Vagina (tissue), 2 donors: Measurements from ENCODE around the gene ACBD3. TPM values are rescaled to one million over a fixed set of nuclear protein-coding genes. Genes with fewer than 3 reads are reported as not detected.

ENCODE experiments used
- DNase-seq, 2 donors: peaks; one replicate each; pipeline ENCODE4 v3.0.0-alpha.2; 2017; ENCODE audit errors: extremely low spot score in 2 of 2
- H3K27ac ChIP-seq: fragments of 200-600 bp; sonication (generic); one replicate; pipeline ENCODE4 v1.5.1; 2019
- H3K27me3 ChIP-seq: fragments of 200-600 bp; sonication (generic); one replicate; pipeline ENCODE4 v1.5.1; 2019
- H3K36me3 ChIP-seq, 2 donors: fragments of 200-600 bp; sonication (generic); one replicate each; pipeline ENCODE4 v1.5.1; 2017 to 2019
- H3K4me1 ChIP-seq: fragments of 200-600 bp; sonication (generic); one replicate; pipeline ENCODE4 v1.5.1; 2019
- H3K4me3 ChIP-seq, 2 donors: fragments of 200-600 bp; sonication (generic); 1 replicate in 1 of 2; 2 replicates in 1 of 2; pipeline ENCODE4 v1.5.1; 2016 to 2019
- H3K9me3 ChIP-seq: fragments of 200-600 bp; sonication (generic); one replicate; pipeline ENCODE4 v1.5.1; 2019
- CTCF ChIP-seq, 3 experiments: fragments of 450-650 bp in 2 of 3; fragments of 200-600 bp in 1 of 3; sonication (generic) in 1 of 3; IDR thresholded peaks; one replicate each; pipeline ENCODE4 v1.5.1; 2017 to 2019; ENCODE audit warnings: antibody characterized with exemption in 3 of 3, mild to moderate bottlenecking in 2 of 3, moderate library complexity in 2 of 3
- POLR2A ChIP-seq, 2 donors: fragments of 450-650 bp; IDR thresholded peaks; one replicate each; pipeline ENCODE4 v1.6.1; 2017; ENCODE audit warnings: antibody characterized with exemption in 2 of 2, mild to moderate bottlenecking in 2 of 2, moderate library complexity in 2 of 2
- POLR2AphosphoS5 ChIP-seq, 2 donors: sonication (generic); formaldehyde crosslinking; IDR thresholded peaks; one replicate each; pipeline ENCODE4 v1.9.0; 2017; ENCODE audit warnings: antibody characterized with exemption in 2 of 2, mild to moderate bottlenecking in 2 of 2, low read depth in 1 of 2; ENCODE audit not compliant: insufficient read depth in 1 of 2
- intact Hi-C: fragments of 100-400 bp; cut with DNase I; formaldehyde crosslinking; loops from one replicate; pipeline ENCODE4 v1.15.1; 2023
- total RNA-seq: library from RNA; depleted of rRNA; stranded (reverse); fragments of >200 nt; gene quantifications from one replicate; pipeline ENCODE4 v1.2.3, GENCODE V29; 2016

Gene ACBD3
- total RNA-seq, 1 donor from 2014 or later: 38.1 TPM

GRCh38 chr1:226223157-226223785, 36.7 kb upstream of the ACBD3 start, which contains the start of gene MIXL1:
Gene MIXL1 (plus strand): TSS chr1:226223664. CDS start chr1:226223682, 18 bp downstream.
- Histone ChIP-seq H3K36me3 (no peaks in the 10 kb centered on the region), H3K9me3 (no peaks in the 10 kb centered on the region), H3K27ac (no peak within 1 kb of the TSS), H3K4me3 (peak within 1 kb of the TSS; percentile 36 to 55), H3K4me1 (no peaks in the 10 kb centered on the region), H3K27me3 (no peaks in the 10 kb centered on the region)
- no peak for TF ChIP-seq POLR2A (IDR thresholded peaks at IDR 0.05)
- TF ChIP-seq POLR2AphosphoS5 (IDR thresholded peaks at IDR 0.05; ENCODE audit: insufficient read depth in 1 of 2, low read depth in 1 of 2): no peak
- no peak for TF ChIP-seq CTCF (IDR thresholded peaks at IDR 0.05)
- DNase-seq: no peak
- intact Hi-C loops: no loop called here

GRCh38 chr1:226222686-226223085, 36.1 kb upstream of the ACBD3 start:
- intact Hi-C loops: no loop called here
- Histone ChIP-seq H3K27me3 (no peaks in the 10 kb centered on the region), H3K9me3 (no peaks in the 10 kb centered on the region), H3K4me3 (no peak overlapping the region), H3K27ac (no peak overlapping the region), H3K36me3 (no peaks in the 10 kb centered on the region), H3K4me1 (no peaks in the 10 kb centered on the region)
- no peak for DNase-seq
- TF ChIP-seq POLR2AphosphoS5 (IDR thresholded peaks at IDR 0.05; ENCODE audit: insufficient read depth in 1 of 2, low read depth in 1 of 2): no peak
- TF ChIP-seq CTCF (IDR thresholded peaks at IDR 0.05): no peak
- no peak for TF ChIP-seq POLR2A (IDR thresholded peaks at IDR 0.05)

GRCh38 chr1:226220473-226221189, 34.1 kb upstream of the ACBD3 start:
- Histone ChIP-seq H3K9me3 (no peaks in the 10 kb centered on the region), H3K27ac (no peak overlapping the region), H3K4me1 (no peaks in the 10 kb centered on the region), H3K4me3 (no peak overlapping the region), H3K27me3 (no peaks in the 10 kb centered on the region), H3K36me3 (no peaks in the 10 kb centered on the region)
- intact Hi-C loops: no loop called here
- no peak for DNase-seq
- TF ChIP-seq CTCF (IDR thresholded peaks at IDR 0.05) (no peak), POLR2AphosphoS5 (IDR thresholded peaks at IDR 0.05; ENCODE audit: insufficient read depth in 1 of 2, low read depth in 1 of 2) (no peak), POLR2A (IDR thresholded peaks at IDR 0.05) (no peak)

GRCh38 chr1:226217273-226217672, 30.7 kb upstream of the ACBD3 start:
- TF ChIP-seq POLR2A (IDR thresholded peaks at IDR 0.05): no peak
- TF ChIP-seq CTCF (IDR thresholded peaks at IDR 0.05): no peak
- no peak for TF ChIP-seq POLR2AphosphoS5 (IDR thresholded peaks at IDR 0.05; ENCODE audit: insufficient read depth in 1 of 2, low read depth in 1 of 2)
- DNase-seq: no peak
- Histone ChIP-seq H3K36me3 (no peaks in the 10 kb centered on the region), H3K27ac (no peak overlapping the region), H3K4me3 (no peak overlapping the region), H3K4me1 (no peaks in the 10 kb centered on the region), H3K9me3 (no peaks in the 10 kb centered on the region), H3K27me3 (no peaks in the 10 kb centered on the region)
- intact Hi-C loops: no loop called here

- no peaks in the 10 kb centered on the region for H3K36me3 ChIP-seq
- H3K27ac ChIP-seq: no peak overlapping the region
- intact Hi-C loops: no loop called here
- H3K9me3 ChIP-seq: no peaks in the 10 kb centered on the region
- no peak overlapping the region for H3K4me3 ChIP-seq
- DNase-seq: no peak
- no peaks in the 10 kb centered on the region for H3K27me3 ChIP-seq
- TF ChIP-seq POLR2AphosphoS5 (IDR thresholded peaks at IDR 0.05; ENCODE audit: insufficient read depth in 1 of 2, low read depth in 1 of 2) (no peak), POLR2A (IDR thresholded peaks at IDR 0.05) (no peak), CTCF (IDR thresholded peaks at IDR 0.05) (no peak)
- H3K4me1 ChIP-seq: no peaks in the 10 kb centered on the region
These were observed 29.5 kb upstream of the ACBD3 start for GRCh38 chr1:226216056-226216455.
